RPMI7951 (cell line): Measurements from ENCODE around the gene RAG2. TPM values are rescaled to one million over a fixed set of nuclear protein-coding genes. Genes with fewer than 3 reads are reported as not detected.

Experiments
- DNase-seq: peaks from one replicate; pipeline ENCODE4 v3.0.0-alpha.2; 2012; ENCODE audit warnings: low read depth
- total RNA-seq: library from RNA; depleted of rRNA; stranded (reverse); fragments of >200 nt; shearing (Covaris generic); gene quantifications from 2 replicates; pipeline ENCODE4 v1.2.3, GENCODE V29; 2014; rRNA removed

Gene RAG2
- total RNA-seq, 1 experiment from 2014 or later = not detected

- no peak for DNase-seq
Observed at GRCh38 chr11:36550385-36551115, 47.5 kb downstream of the RAG2 start.

Other genes with a start within 250 kb of the RAG2 start
- 5.0 and 7.2 TPM in 2 replicates for gene TRAF6, start 88.0 kb downstream of the RAG2 start, total RNA-seq
- 0.48 and 0.68 TPM in 2 replicates for gene RAG1, start 30.2 kb downstream of the RAG2 start, total RNA-seq
- gene IFTAP, start 3.7 kb downstream of the RAG2 start, total RNA-seq = 40.8 and 58.0 TPM in 2 replicates